Stimulated activated CD8-positive, alpha-beta memory T cell treated with anti-CD3 and anti-CD28 coated beads, Interleukin-15, amount 100 ng/mL, for 48 hours (primary cell): Measurements from ENCODE around the gene MATN3.
"Not testable (repeated sequence)": the region's sequence is repeated elsewhere in the genome, so short reads cannot be mapped to it uniquely, and the experiment has no call there.

Experiments used
- DNase-seq, 2 donors: peaks; one replicate each; pipeline ENCODE4 v3.0.0-alpha.2; 2020; ENCODE audit warnings: low read depth in 2 of 2

MATN3 gene

GRCh38 chr2:20012282-20013125 lies at the start of gene MATN3:
Gene MATN3 (minus strand): TSS chr2:20012668. CDS start chr2:20012631, 37 bp downstream.
- DNase-seq, result peak in 1 of 2 donors; percentile 7

- DNase-seq, result no peak
Measured at GRCh38 chr2:20061940-20062339, 49.5 kb upstream of the MATN3 start.

- DNase-seq, result no peak
Measured at GRCh38 chr2:20061476-20061875, 49.0 kb upstream of the MATN3 start.

- DNase-seq, result no peak
Measured at GRCh38 chr2:20060106-20060505, 47.6 kb upstream of the MATN3 start.

GRCh38 chr2:20057268-20057667 lies 44.8 kb upstream of the MATN3 start:
- no peak for DNase-seq

- no peak for DNase-seq
Measured at GRCh38 chr2:20054931-20055330, 42.5 kb upstream of the MATN3 start.

- DNase-seq, result no peak
Measured at GRCh38 chr2:20054119-20054518, 41.7 kb upstream of the MATN3 start.

GRCh38 chr2:20052861-20053281 lies 40.4 kb upstream of the MATN3 start:
- no peak for DNase-seq

- DNase-seq, result no peak
Measured at GRCh38 chr2:20052229-20052851, 39.9 kb upstream of the MATN3 start.

GRCh38 chr2:20051532-20052228 lies 39.2 kb upstream of the MATN3 start, which contains the start of gene LAPTM4A:
Gene LAPTM4A (minus strand): TSS chr2:20051628. CDS start chr2:20051520, 108 bp downstream.
- peak; percentile 96 to 97 for DNase-seq

- no peak for DNase-seq
Measured at GRCh38 chr2:20050646-20051531, 38.4 kb upstream of the MATN3 start.

- no peak for DNase-seq
Measured at GRCh38 chr2:20050104-20050645, 37.7 kb upstream of the MATN3 start.

GRCh38 chr2:20049637-20050036 lies 37.2 kb upstream of the MATN3 start:
- DNase-seq, result no peak

GRCh38 chr2:20048488-20049448 lies 36.3 kb upstream of the MATN3 start:
- DNase-seq, result no peak

GRCh38 chr2:20045712-20046292 lies 33.3 kb upstream of the MATN3 start:
- DNase-seq, result not testable (repeated sequence)

- DNase-seq, result no peak
Measured at GRCh38 chr2:20044778-20045177, 32.3 kb upstream of the MATN3 start.

- DNase-seq, result no peak
Measured at GRCh38 chr2:20042531-20042930, 30.1 kb upstream of the MATN3 start.

GRCh38 chr2:20040489-20041172 lies 28.2 kb upstream of the MATN3 start:
- DNase-seq, result no peak

- no peak for DNase-seq
Measured at GRCh38 chr2:20037660-20038059, 25.2 kb upstream of the MATN3 start.
